HEK293 (cell line): ENCODE measurements around the gene SAMD14.
A peak's percentile ranks its signal among the peaks of the same experiment; 100 is the strongest.

Source experiments
- GLIS1 ChIP-seq: fragments of 450-650 bp; formaldehyde crosslinking; IDR thresholded peaks from 2 replicates; pipeline ENCODE4 v1.5.1; 2016; ENCODE audit warnings: missing biosample characterization, missing genetic modification characterization
- GLIS2 ChIP-seq: fragments of 450-650 bp; formaldehyde crosslinking; IDR thresholded peaks from 2 replicates; pipeline ENCODE4 v1.5.1; 2016; ENCODE audit warnings: missing biosample characterization, missing genetic modification characterization
- KLF1 ChIP-seq: fragments of 450-650 bp; formaldehyde crosslinking; IDR thresholded peaks from 2 replicates; pipeline ENCODE4 v1.5.1; 2016; ENCODE audit warnings: missing biosample characterization, missing genetic modification characterization
- KLF8 ChIP-seq: fragments of 450-650 bp; formaldehyde crosslinking; IDR thresholded peaks from 2 replicates; pipeline ENCODE4 v1.5.1; 2016; ENCODE audit warnings: missing biosample characterization, missing genetic modification characterization
- PATZ1 ChIP-seq: fragments of 450-650 bp; formaldehyde crosslinking; IDR thresholded peaks from 2 replicates; pipeline ENCODE4 v1.5.1; 2016; ENCODE audit warnings: missing biosample characterization, missing genetic modification characterization
- REPIN1 ChIP-seq: fragments of 450-650 bp; formaldehyde crosslinking; IDR thresholded peaks from 2 replicates; pipeline ENCODE4 v1.5.1; 2017; ENCODE audit warnings: missing biosample characterization, missing genetic modification characterization, low read depth
- SP2 ChIP-seq: fragments of 450-650 bp; formaldehyde crosslinking; IDR thresholded peaks from 2 replicates; pipeline ENCODE4 v1.5.1; 2016; ENCODE audit warnings: missing biosample characterization, missing genetic modification characterization
- ZBTB17 ChIP-seq: fragments of 450-650 bp; formaldehyde crosslinking; IDR thresholded peaks from 2 replicates; pipeline ENCODE4 v1.5.1; 2016; ENCODE audit warnings: missing biosample characterization, missing genetic modification characterization
- ZBTB21 ChIP-seq: fragments of 450-650 bp; formaldehyde crosslinking; IDR thresholded peaks from 2 replicates; pipeline ENCODE4 v1.5.1; 2017; ENCODE audit warnings: missing biosample characterization, missing genetic modification characterization
- ZNF121 ChIP-seq: fragments of 450-650 bp; formaldehyde crosslinking; IDR thresholded peaks from 2 replicates; pipeline ENCODE4 v1.5.1; 2016; ENCODE audit warnings: missing biosample characterization, missing genetic modification characterization
- ZNF157 ChIP-seq: fragments of 450-650 bp; formaldehyde crosslinking; IDR thresholded peaks from 2 replicates; pipeline ENCODE4 v1.5.1; 2016; ENCODE audit warnings: missing biosample characterization, missing genetic modification characterization
- ZNF174 ChIP-seq: fragments of 450-650 bp; formaldehyde crosslinking; IDR thresholded peaks from 2 replicates; pipeline ENCODE4 v1.5.0; 2017; ENCODE audit warnings: missing biosample characterization, mild to moderate bottlenecking, missing genetic modification characterization
- ZNF2 ChIP-seq: fragments of 450-650 bp; formaldehyde crosslinking; IDR thresholded peaks from 2 replicates; pipeline ENCODE4 v1.5.1; 2016; ENCODE audit warnings: missing biosample characterization, missing genetic modification characterization
- ZNF214 ChIP-seq: fragments of 450-650 bp; formaldehyde crosslinking; IDR thresholded peaks from 2 replicates; pipeline ENCODE4 v1.5.1; 2017; ENCODE audit warnings: missing biosample characterization, mild to moderate bottlenecking, missing genetic modification characterization, borderline replicate concordance
- ZNF248 ChIP-seq: fragments of 450-650 bp; formaldehyde crosslinking; IDR thresholded peaks from 2 replicates; pipeline ENCODE4 v1.5.1; 2017; ENCODE audit warnings: missing biosample characterization, missing genetic modification characterization
- ZNF311 ChIP-seq: fragments of 450-650 bp; formaldehyde crosslinking; IDR thresholded peaks from 2 replicates; pipeline ENCODE4 v1.5.1; 2017; ENCODE audit warnings: missing biosample characterization, missing genetic modification characterization, borderline replicate concordance
- ZNF335 ChIP-seq: fragments of 450-650 bp; formaldehyde crosslinking; conservative IDR thresholded peaks from 2 replicates; pipeline ENCODE4 v1.5.1; 2016; ENCODE audit warnings: missing biosample characterization, missing genetic modification characterization
- ZNF366 ChIP-seq: fragments of 450-650 bp; formaldehyde crosslinking; conservative IDR thresholded peaks from 2 replicates; pipeline ENCODE4 v1.5.1; 2016; ENCODE audit warnings: missing biosample characterization, missing genetic modification characterization
- ZNF394 ChIP-seq: fragments of 450-650 bp; formaldehyde crosslinking; IDR thresholded peaks from 2 replicates; pipeline ENCODE4 v1.5.1; 2016; ENCODE audit warnings: missing biosample characterization, missing genetic modification characterization, mild to moderate bottlenecking, moderate library complexity, borderline replicate concordance
- ZNF423 ChIP-seq: fragments of 450-650 bp; formaldehyde crosslinking; IDR thresholded peaks from 2 replicates; pipeline ENCODE4 v1.5.1; 2016; ENCODE audit warnings: missing biosample characterization, missing genetic modification characterization
- ZNF488 ChIP-seq: fragments of 450-650 bp; formaldehyde crosslinking; IDR thresholded peaks from 2 replicates; pipeline ENCODE4 v1.5.1; 2016; ENCODE audit warnings: missing biosample characterization, missing genetic modification characterization
- ZNF549 ChIP-seq: fragments of 450-650 bp; IDR thresholded peaks from 2 replicates; pipeline ENCODE4 v1.5.1; 2018; ENCODE audit warnings: missing biosample characterization, missing genetic modification characterization, mild to moderate bottlenecking, inconsistent platforms, moderate library complexity
- ZNF558 ChIP-seq: fragments of 450-650 bp; formaldehyde crosslinking; IDR thresholded peaks from 2 replicates; pipeline ENCODE4 v1.5.1; 2016; ENCODE audit warnings: missing biosample characterization, missing genetic modification characterization
- ZNF776 ChIP-seq: fragments of 450-650 bp; formaldehyde crosslinking; IDR thresholded peaks from 2 replicates; pipeline ENCODE4 v1.5.0; 2017; ENCODE audit warnings: missing biosample characterization, missing genetic modification characterization, borderline replicate concordance
- TF ChIP-seq, protein P1 (sequence below): fragments of 450-650 bp; formaldehyde crosslinking; IDR thresholded peaks from 2 replicates; pipeline ENCODE4 v1.5.1; 2016; ENCODE audit warnings: missing biosample characterization, missing genetic modification characterization
- TF ChIP-seq, protein P2 (sequence below): fragments of 450-650 bp; formaldehyde crosslinking; IDR thresholded peaks from 2 replicates; pipeline ENCODE4 v1.5.1; 2017; ENCODE audit warnings: missing biosample characterization, missing genetic modification characterization
- TF ChIP-seq, protein P3 (sequence below): fragments of 450-650 bp; IDR thresholded peaks from 2 replicates; pipeline ENCODE4 v1.5.1; 2018; ENCODE audit warnings: missing biosample characterization, missing genetic modification characterization
- TF ChIP-seq, protein P4 (sequence below): fragments of 450-650 bp; formaldehyde crosslinking; IDR thresholded peaks from 2 replicates; pipeline ENCODE4 v1.5.1; 2016; ENCODE audit warnings: missing biosample characterization, missing genetic modification characterization

Gene SAMD14

DNA sequence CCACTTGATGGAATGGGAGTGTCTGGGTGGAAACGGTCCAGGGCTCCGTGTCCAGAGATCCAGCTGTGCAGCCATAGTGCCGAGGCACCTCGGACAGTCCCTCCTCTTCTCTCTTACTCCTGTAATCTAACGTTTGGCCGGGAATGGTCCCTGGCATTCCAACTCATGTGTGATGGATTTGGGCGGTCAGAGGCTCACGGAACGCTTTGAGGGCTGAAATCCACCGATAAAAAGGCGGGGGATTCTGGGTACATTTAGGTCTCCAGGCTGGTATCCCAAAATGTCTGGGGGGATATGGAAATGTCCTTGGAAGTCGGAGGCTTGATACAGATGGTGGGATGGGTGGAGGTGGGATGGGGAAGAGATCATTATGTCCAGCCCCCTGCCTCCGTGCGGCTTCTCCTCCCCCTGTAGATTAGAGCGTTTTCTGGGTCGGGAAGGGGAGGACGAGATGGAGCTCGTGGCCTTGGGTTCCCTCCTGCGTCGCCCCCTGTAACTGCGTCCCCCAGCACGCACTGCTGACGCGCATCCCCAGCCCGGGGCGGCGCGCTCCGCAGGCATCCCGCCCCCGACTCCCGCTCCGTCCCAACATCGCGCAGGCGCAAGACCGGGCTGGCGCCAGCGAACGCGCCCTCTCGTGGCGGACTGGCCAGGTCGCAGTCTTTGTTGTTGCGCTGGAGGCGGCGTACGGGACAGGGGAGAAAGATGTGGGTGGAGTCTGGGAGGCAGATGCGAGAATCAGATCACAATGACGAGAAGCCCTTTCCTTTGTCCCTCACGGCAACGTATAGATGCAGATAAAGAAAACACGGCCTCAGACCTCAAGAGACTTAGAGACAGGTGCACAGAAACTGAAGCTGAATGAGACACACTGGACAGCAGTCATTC lies 31.3 kb upstream of the SAMD14 start (continued):
- TF ChIP-seq ZNF121 (tag by site-specific recombination) (peak; percentile 92), ZNF394 (tag by site-specific recombination) (peak; percentile 41; the same call in 1 of the 2 replicates), ZNF549 (tag by site-specific recombination) (no peak), ZNF335 (tag by site-specific recombination) (peak; percentile 74), ZNF488 (tag by site-specific recombination) (no peak), GLIS1 (tag by site-specific recombination) (peak; percentile 89), ZNF248 (tag by site-specific recombination) (no peak), ZBTB17 (tag by site-specific recombination) (peak; percentile 87), ZNF423 (tag by site-specific recombination) (no peak), ZNF157 (no peak), ZNF214 (tag by site-specific recombination) (no peak), REPIN1 (tag by site-specific recombination) (0 out of 2 replicates have a peak, but pooled peaks have one; percentile 16), PATZ1 (tag by site-specific recombination) (peak; percentile 98), GLIS2 (tag by site-specific recombination) (peak; percentile 98), KLF8 (tag by site-specific recombination) (peak; percentile 64; the same call in 1 of the 2 replicates), ZNF366 (tag by site-specific recombination) (peak; percentile 44), ZNF776 (tag by site-specific recombination) (no peak), KLF1 (tag by site-specific recombination) (peak; percentile 23; the same call in 1 of the 2 replicates), ZNF311 (tag by site-specific recombination) (no peak), ZNF2 (tag by site-specific recombination) (peak; percentile 40), ZBTB21 (tag by site-specific recombination) (peak; percentile 59; the same call in 1 of the 2 replicates), SP2 (tag by site-specific recombination) (peak; percentile 75), ZNF558 (tag by site-specific recombination) (no peak), ZNF174 (tag by site-specific recombination) (no peak)
- TF ChIP-seq, protein P1, sequence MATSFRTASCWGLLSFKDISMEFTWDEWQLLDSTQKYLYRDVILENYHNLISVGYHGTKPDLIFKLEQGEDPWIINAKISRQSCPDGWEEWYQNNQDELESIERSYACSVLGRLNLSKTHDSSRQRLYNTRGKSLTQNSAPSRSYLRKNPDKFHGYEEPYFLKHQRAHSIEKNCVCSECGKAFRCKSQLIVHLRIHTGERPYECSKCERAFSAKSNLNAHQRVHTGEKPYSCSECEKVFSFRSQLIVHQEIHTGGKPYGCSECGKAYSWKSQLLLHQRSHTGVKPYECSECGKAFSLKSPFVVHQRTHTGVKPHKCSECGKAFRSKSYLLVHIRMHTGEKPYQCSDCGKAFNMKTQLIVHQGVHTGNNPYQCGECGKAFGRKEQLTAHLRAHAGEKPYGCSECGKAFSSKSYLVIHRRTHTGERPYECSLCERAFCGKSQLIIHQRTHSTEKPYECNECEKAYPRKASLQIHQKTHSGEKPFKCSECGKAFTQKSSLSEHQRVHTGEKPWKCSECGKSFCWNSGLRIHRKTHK (tag by site-specific recombination): no peak
- TF ChIP-seq, protein P2, sequence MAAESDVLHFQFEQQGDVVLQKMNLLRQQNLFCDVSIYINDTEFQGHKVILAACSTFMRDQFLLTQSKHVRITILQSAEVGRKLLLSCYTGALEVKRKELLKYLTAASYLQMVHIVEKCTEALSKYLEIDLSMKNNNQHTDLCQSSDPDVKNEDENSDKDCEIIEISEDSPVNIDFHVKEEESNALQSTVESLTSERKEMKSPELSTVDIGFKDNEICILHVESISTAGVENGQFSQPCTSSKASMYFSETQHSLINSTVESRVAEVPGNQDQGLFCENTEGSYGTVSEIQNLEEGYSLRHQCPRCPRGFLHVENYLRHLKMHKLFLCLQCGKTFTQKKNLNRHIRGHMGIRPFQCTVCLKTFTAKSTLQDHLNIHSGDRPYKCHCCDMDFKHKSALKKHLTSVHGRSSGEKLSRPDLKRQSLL (tag by site-specific recombination): peak; percentile 66
- TF ChIP-seq, protein P3, sequence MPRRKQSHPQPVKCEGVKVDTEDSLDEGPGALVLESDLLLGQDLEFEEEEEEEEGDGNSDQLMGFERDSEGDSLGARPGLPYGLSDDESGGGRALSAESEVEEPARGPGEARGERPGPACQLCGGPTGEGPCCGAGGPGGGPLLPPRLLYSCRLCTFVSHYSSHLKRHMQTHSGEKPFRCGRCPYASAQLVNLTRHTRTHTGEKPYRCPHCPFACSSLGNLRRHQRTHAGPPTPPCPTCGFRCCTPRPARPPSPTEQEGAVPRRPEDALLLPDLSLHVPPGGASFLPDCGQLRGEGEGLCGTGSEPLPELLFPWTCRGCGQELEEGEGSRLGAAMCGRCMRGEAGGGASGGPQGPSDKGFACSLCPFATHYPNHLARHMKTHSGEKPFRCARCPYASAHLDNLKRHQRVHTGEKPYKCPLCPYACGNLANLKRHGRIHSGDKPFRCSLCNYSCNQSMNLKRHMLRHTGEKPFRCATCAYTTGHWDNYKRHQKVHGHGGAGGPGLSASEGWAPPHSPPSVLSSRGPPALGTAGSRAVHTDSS (tag by site-specific recombination): no peak
- TF ChIP-seq, protein P4, sequence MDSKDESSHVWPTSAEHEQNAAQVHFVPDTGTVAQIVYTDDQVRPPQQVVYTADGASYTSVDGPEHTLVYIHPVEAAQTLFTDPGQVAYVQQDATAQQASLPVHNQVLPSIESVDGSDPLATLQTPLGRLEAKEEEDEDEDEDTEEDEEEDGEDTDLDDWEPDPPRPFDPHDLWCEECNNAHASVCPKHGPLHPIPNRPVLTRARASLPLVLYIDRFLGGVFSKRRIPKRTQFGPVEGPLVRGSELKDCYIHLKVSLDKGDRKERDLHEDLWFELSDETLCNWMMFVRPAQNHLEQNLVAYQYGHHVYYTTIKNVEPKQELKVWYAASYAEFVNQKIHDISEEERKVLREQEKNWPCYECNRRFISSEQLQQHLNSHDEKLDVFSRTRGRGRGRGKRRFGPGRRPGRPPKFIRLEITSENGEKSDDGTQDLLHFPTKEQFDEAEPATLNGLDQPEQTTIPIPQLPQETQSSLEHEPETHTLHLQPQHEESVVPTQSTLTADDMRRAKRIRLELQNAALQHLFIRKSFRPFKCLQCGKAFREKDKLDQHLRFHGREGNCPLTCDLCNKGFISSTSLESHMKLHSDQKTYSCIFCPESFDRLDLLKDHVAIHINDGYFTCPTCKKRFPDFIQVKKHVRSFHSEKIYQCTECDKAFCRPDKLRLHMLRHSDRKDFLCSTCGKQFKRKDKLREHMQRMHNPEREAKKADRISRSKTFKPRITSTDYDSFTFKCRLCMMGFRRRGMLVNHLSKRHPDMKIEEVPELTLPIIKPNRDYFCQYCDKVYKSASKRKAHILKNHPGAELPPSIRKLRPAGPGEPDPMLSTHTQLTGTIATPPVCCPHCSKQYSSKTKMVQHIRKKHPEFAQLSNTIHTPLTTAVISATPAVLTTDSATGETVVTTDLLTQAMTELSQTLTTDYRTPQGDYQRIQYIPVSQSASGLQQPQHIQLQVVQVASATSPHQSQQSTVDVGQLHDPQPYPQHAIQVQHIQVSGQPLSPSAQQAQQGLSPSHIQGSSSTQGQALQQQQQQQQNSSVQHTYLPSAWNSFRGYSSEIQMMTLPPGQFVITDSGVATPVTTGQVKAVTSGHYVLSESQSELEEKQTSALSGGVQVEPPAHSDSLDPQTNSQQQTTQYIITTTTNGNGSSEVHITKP (tag by site-specific recombination): peak; percentile 99
